Esophagus muscularis mucosa (tissue), 4 donors: ENCODE results near the gene RUNX1.

Experiments
- CTCF ChIP-seq, 3 experiments: fragments of 200-600 bp in 2 of 3; fragments of 450-650 bp in 1 of 3; sonication (generic) in 2 of 3; IDR thresholded peaks; one replicate each; pipeline ENCODE4 v1.5.1; 2017 to 2019; ENCODE audit warnings: antibody characterized with exemption in 3 of 3, mild to moderate bottlenecking in 2 of 3, moderate library complexity in 1 of 3
- EP300 ChIP-seq: sonication (generic); formaldehyde crosslinking; IDR thresholded peaks from one replicate; pipeline ENCODE4 v1.6.1; 2017; ENCODE audit warnings: antibody characterized with exemption
- POLR2A ChIP-seq: fragments of 450-650 bp; IDR thresholded peaks from one replicate; pipeline ENCODE4 v1.6.1; 2017; ENCODE audit warnings: antibody characterized with exemption, moderate library complexity, mild to moderate bottlenecking, low read depth
- POLR2AphosphoS5 ChIP-seq, 2 donors: sonication (generic); formaldehyde crosslinking; IDR thresholded peaks; one replicate each; pipeline ENCODE4 v1.6.1; 2017; ENCODE audit warnings: antibody characterized with exemption in 2 of 2

- TF ChIP-seq CTCF (IDR thresholded peaks at IDR 0.05): no peak
- no peak for TF ChIP-seq POLR2AphosphoS5 (IDR thresholded peaks at IDR 0.05)
- TF ChIP-seq POLR2A: no peak
- TF ChIP-seq EP300: no peak
Measured at GRCh38 chr21:35005560-35006224, 43.4 kb downstream of the RUNX1 start.
